Measurements from ENCODE around the gene RSF1. TPM values are rescaled to one million over a fixed set of nuclear protein-coding genes. Genes with fewer than 3 reads are reported as not detected.

The RSF1 gene
- total RNA-seq, 1 experiment from 2014 or later = 43.1 TPM

DNA sequence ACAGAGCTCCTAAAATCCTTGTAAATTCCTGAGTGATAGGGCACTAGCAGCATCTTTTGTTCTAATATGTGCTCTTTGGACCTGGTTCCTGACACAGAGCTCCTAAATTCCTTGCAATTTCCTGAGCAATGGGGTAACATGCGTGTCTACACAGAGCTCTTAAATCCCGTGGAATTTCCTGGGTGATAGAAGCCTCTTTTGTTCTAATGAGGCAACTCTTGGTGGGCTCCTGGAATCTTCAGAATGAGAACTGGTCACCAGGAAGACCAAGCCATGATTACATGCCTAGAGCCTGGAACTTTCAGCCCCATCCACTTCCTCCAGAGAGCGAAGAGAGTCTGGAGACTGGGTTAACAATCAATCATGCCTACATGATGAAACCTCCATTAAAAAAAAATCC lies 19.0 kb downstream of the RSF1 start:
- Histone ChIP-seq H3K36me3 (ENCODE audit: control insufficient read depth in 1 of 2, insufficient read depth in 2 of 2, low read length in 2 of 2) (peaks cover 0 to 2% of the 10 kb centered on the region in 2 experiments; a peak in 1 of 4 replicates), H4K20me1 (ENCODE audit: insufficient read depth) (no peaks in the 10 kb centered on the region), H2AFZ (ENCODE audit: low read depth, low read length, poor library complexity, severe bottlenecking) (no peak overlapping the region), H3K27me3 (ENCODE audit: insufficient read depth, low read length) (no peaks in the 10 kb centered on the region), H3K9me2 (ENCODE audit: insufficient read depth) (no peaks in the 10 kb centered on the region), H3K4me1 (ENCODE audit: control insufficient read depth in 1 of 2, insufficient read depth in 2 of 2, low read length in 2 of 2) (peaks cover 0 to 3% of the 10 kb centered on the region in 2 experiments; a peak in 1 of 4 replicates), H3K4me2 (ENCODE audit: low read length) (no peak overlapping the region), H3K9me3 (ENCODE audit: control insufficient read depth in 1 of 2, insufficient read depth in 1 of 2, low read depth in 1 of 2, low read length in 2 of 2) (no peaks in the 10 kb centered on the region), H3K27ac (ENCODE audit: low read depth, low read length) (no peak overlapping the region), H3K9ac (ENCODE audit: low read length) (no peak overlapping the region), H3K79me2 (ENCODE audit: insufficient read depth, low read length) (peaks cover 72% of the 10 kb centered on the region), H3K4me3 (replicated peaks in 1 of 2; ENCODE audit: low read depth in 1 of 2, low read length in 2 of 2) (no peak overlapping the region)
- ATAC-seq (no peak), DNase-seq (ENCODE audit: low read depth, low spot score) (no peak)
- ChIA-PET CTCF (interaction anchor here (0.6 kb wide), 1 partner anchor 193 kb away, joined by 3 read pairs; the partner anchor contains the start of gene INTS4), RAD21 (ENCODE audit: low non-redundant PET in 1 of 2, low total read pairs in 2 of 2, uncharacterized antibody in 2 of 2, unreplicated experiment in 2 of 2) (no interaction called here), POLR2A (no interaction called here)
- TF ChIP-seq ELF1 (IDR thresholded peaks at IDR 0.05; ENCODE audit: borderline replicate concordance, low read depth) (no peak), JUND (IDR thresholded peaks at IDR 0.05) (no peak), EGR1 (IDR thresholded peaks at IDR 0.05; ENCODE audit: low read depth) (no peak), FOSL1 (IDR thresholded peaks at IDR 0.05; ENCODE audit: low read depth) (no peak), POLR2AphosphoS5 (IDR thresholded peaks at IDR 0.05; ENCODE audit: low read depth, low read length) (no peak), CEBPB (IDR thresholded peaks at IDR 0.05; ENCODE audit: low read depth) (no peak), ZBTB33 (IDR thresholded peaks at IDR 0.05; ENCODE audit: extremely low read depth, insufficient replicate concordance, low read length) (no peak), SIN3A (IDR thresholded peaks at IDR 0.05; ENCODE audit: low read depth) (no peak), CTCF (IDR thresholded peaks at IDR 0.05 in 2 of 3, conservative IDR thresholded peaks at IDR 0.05 in 1 of 3; ENCODE audit: borderline replicate concordance in 1 of 3, insufficient read depth in 1 of 3, low read depth in 2 of 3, low read length in 2 of 3) (no peak), ZNF274 (IDR thresholded peaks at IDR 0.05; ENCODE audit: low read depth, low read length) (no peak), SP1 (IDR thresholded peaks at IDR 0.05; ENCODE audit: low read depth) (no peak), ZFX (IDR thresholded peaks at IDR 0.05) (no peak), REST (IDR thresholded peaks at IDR 0.05; ENCODE audit: low read depth) (no peak)
- BruUV-seq (replicated peaks) = no TSS peak
- intact Hi-C loops (cut with micrococcal nuclease) = no loop called here

Measured in HCT116 (cell line).